ENCODE results near the gene LENEP.

- TF ChIP-seq CTCF (IDR thresholded peaks at IDR 0.05) (no peak), POLR2A (IDR thresholded peaks at IDR 0.05) (no peak)
Measured at GRCh38 chr1:155009742-155010141, 16.4 kb downstream of the LENEP start.
